CD4-positive, alpha-beta T cell treated with Interleukin-17A for 1 hour (primary cell): Measurements from ENCODE around the gene OTX1.

Experiments
- DNase-seq: peaks from one replicate; pipeline ENCODE4 v3.0.0-alpha.2; 2020

OTX1 gene

GRCh38 chr2:63047321-63048279 lies 3.0 kb upstream of the OTX1 start:
- no peak for DNase-seq

- DNase-seq = no peak
These were observed 2.1 kb upstream of the OTX1 start for GRCh38 chr2:63048367-63049171.

- DNase-seq = no peak
These were observed 1.2 kb upstream of the OTX1 start for GRCh38 chr2:63049211-63049969.

GRCh38 chr2:63049970-63050333 lies 678 bp upstream of the OTX1 start:
- DNase-seq = no peak

- no peak for DNase-seq
These were observed 588 bp downstream of the OTX1 start for GRCh38 chr2:63051042-63051794.

GRCh38 chr2:63051795-63052333 lies 1.2 kb downstream of the OTX1 start:
- no peak for DNase-seq

- no peak for DNase-seq
These were observed 1.9 kb downstream of the OTX1 start for GRCh38 chr2:63052411-63053080.

- no peak for DNase-seq
These were observed 2.7 kb downstream of the OTX1 start for GRCh38 chr2:63053081-63053888.

GRCh38 chr2:63053889-63054602 lies 3.4 kb downstream of the OTX1 start:
- no peak for DNase-seq

GRCh38 chr2:63054841-63055225 lies 4.2 kb downstream of the OTX1 start:
- no peak for DNase-seq

GRCh38 chr2:63055226-63056106 lies 4.8 kb downstream of the OTX1 start:
- DNase-seq = no peak

- no peak for DNase-seq
These were observed 5.7 kb downstream of the OTX1 start for GRCh38 chr2:63056107-63057050.

- no peak for DNase-seq
These were observed 6.9 kb downstream of the OTX1 start for GRCh38 chr2:63057249-63058143.

GRCh38 chr2:63058144-63058920 lies 7.7 kb downstream of the OTX1 start:
- DNase-seq = no peak

GRCh38 chr2:63058921-63059792 lies 8.5 kb downstream of the OTX1 start:
- DNase-seq = no peak
